IPS-18a (cell line): ENCODE measurements around the gene NFE2L2.

ENCODE experiments used
- H3K27ac ChIP-seq: one replicate; pipeline ENCODE4 v1.5.1; 2013; ENCODE audit warnings: low read length
- H3K27me3 ChIP-seq: one replicate; pipeline ENCODE4 v1.6.1; 2013; ENCODE audit warnings: mild to moderate bottlenecking, low read length; ENCODE audit not compliant: control insufficient read depth, insufficient read depth
- H3K36me3 ChIP-seq: one replicate; pipeline ENCODE4 v1.6.1; 2013; ENCODE audit warnings: low read depth, low read length; ENCODE audit not compliant: control insufficient read depth
- H3K4me1 ChIP-seq: one replicate; pipeline ENCODE4 v1.6.1; 2013; ENCODE audit warnings: low read depth, low read length; ENCODE audit not compliant: control insufficient read depth
- H3K4me3 ChIP-seq: one replicate; pipeline ENCODE4 v1.5.1; 2013; ENCODE audit warnings: low read length
- H3K9ac ChIP-seq: one replicate; pipeline ENCODE4 v1.6.1; 2013; ENCODE audit warnings: mild to moderate bottlenecking, low read length, moderate library complexity
- H3K9me3 ChIP-seq: one replicate; pipeline ENCODE4 v1.6.1; 2013; ENCODE audit warnings: low read depth, low read length; ENCODE audit not compliant: control insufficient read depth

The NFE2L2 gene

DNA sequence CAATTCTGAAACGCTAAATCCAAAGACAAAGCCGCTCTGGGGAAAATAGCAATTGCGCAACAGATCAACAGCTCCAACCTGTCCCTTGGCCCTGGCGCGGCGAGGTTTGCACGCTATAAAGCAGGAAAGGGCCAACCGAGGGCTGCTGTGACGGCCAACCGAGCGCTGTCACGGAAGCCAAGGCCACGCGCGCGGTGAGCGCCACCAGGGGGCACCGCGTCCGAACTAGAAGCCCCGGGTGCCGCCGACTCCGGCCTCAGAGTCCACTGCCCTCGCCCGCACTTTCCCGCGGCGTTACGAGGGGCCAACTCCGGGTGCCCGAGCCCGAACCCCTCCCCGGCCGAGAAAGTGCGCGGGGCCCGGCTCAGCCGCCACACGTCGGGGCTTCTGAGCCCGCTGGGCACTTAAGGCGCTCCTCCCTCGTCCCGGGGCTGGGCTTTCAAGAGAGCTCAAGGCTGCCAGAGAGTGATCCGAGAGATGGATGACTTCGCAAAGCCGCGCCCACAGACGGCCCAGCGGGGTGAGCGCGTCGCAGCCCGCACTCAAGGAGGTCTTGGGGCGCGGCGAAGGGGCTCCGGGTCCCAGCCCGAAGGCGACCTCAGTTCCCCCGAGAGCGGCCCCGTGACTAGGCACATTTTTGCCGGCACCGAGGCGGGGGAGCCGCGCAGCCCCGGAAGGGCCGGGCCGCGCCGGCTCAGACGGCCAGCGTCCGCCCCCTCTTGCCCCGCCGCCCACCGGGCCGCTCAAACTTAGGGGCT, 897 bp downstream of the NFE2L2 start:
- H3K27me3 ChIP-seq: no peaks in the 10 kb centered on the region
- H3K9me3 ChIP-seq: no peaks in the 10 kb centered on the region
- H3K27ac ChIP-seq: peak overlapping the region; percentile 30
- peak overlapping the region; percentile 89 for H3K4me3 ChIP-seq
- H3K9ac ChIP-seq: peak overlapping the region; percentile 95
- no peaks in the 10 kb centered on the region for H3K36me3 ChIP-seq
- peaks cover 17% of the 10 kb centered on the region for H3K4me1 ChIP-seq

DNA sequence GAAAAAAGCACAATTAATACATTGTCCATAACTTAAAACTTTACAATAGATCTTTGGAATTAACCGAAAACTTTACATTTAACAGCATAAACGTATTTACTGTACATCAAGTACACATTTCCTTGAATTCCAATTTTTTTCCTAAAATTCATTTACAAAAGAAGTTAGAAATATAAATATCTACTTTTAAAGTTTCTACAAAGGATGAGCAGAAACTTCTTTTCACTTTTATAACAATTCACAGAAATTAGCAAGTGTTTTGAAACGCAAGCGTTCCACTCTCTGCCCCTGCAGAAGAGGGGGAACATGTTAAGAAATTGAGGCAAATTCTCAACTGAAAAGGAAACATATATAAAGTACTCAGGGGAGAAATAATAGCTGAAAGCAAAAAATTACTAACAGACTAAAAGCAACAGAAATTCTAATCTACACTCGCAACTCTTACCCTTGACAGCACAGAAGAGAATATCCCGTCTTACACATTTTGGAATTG, 1.5 kb downstream of the NFE2L2 start:
- Histone ChIP-seq H3K36me3 (no peaks in the 10 kb centered on the region), H3K27ac (no peak overlapping the region), H3K9me3 (peaks cover 4% of the 10 kb centered on the region), H3K9ac (peak overlapping the region; percentile 95), H3K4me3 (peak overlapping the region; percentile 89), H3K4me1 (peaks cover 17% of the 10 kb centered on the region), H3K27me3 (no peaks in the 10 kb centered on the region)

- H3K36me3 ChIP-seq: no peaks in the 10 kb centered on the region
- peak overlapping the region; percentile 4 for H3K9ac ChIP-seq
- H3K9me3 ChIP-seq: peaks cover 7% of the 10 kb centered on the region
- no peaks in the 10 kb centered on the region for H3K27me3 ChIP-seq
- H3K4me3 ChIP-seq: peak overlapping the region; percentile 89
- no peak overlapping the region for H3K27ac ChIP-seq
- H3K4me1 ChIP-seq: peaks cover 17% of the 10 kb centered on the region
Measured at GRCh38 chr2:177262092-177262491, 2.4 kb downstream of the NFE2L2 start.

DNA sequence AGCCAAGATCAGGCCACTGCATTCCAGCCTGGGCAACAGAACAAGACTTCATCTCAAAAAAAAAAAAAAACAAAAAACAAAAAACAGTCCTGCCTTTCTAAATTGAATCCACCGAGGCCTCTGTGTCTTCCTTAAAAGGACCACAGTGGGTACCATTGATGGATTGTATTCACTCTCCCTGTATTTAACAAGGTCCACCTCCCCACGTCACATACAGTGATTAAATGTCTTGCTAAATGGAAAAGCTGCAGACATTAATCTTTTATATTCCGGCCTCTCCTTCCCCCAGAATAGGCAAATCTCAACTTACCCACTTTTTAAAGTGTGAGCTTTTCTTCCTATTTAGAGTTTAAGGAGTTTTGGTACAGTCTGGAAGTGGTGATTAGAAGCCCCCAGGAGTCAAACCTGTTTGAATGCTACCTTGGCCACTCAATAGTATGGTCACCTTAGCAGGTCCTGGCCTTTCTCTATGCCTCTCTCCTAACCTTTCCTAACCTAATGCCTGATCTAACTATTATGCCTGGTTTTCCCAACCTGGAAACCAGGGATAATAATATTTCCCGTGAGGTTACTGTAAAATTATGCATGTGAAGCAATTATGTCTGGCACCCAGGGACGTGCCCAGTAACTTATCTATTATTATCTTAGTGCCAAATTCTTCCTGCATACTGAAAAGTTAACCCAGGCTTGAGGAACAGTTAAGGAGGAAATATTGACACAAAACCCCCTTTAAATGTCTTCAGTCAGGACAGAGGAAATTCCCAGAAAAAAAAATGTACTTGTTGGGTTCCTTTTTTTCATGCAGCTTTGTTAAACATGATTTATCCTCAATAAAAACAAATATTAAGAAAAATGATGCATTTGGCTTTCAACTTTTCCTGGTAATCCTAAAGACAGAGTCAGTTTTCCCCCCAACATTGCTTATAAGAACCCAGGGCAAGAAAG, 3.1 kb downstream of the NFE2L2 start:
- peaks cover 17% of the 10 kb centered on the region for H3K4me1 ChIP-seq
- no peaks in the 10 kb centered on the region for H3K27me3 ChIP-seq
- H3K27ac ChIP-seq: no peak overlapping the region
- H3K9ac ChIP-seq: peak overlapping the region; percentile 4
- peak overlapping the region; percentile 89 for H3K4me3 ChIP-seq
- peaks cover 7% of the 10 kb centered on the region for H3K9me3 ChIP-seq
- no peaks in the 10 kb centered on the region for H3K36me3 ChIP-seq

- H3K36me3 ChIP-seq: no peaks in the 10 kb centered on the region
- peaks cover 7% of the 10 kb centered on the region for H3K9me3 ChIP-seq
- no peak overlapping the region for H3K27ac ChIP-seq
- H3K4me1 ChIP-seq: peaks cover 11% of the 10 kb centered on the region
- no peak overlapping the region for H3K4me3 ChIP-seq
- H3K27me3 ChIP-seq: no peaks in the 10 kb centered on the region
- no peak overlapping the region for H3K9ac ChIP-seq
Measured at GRCh38 chr2:177260379-177260778, 4.1 kb downstream of the NFE2L2 start.

GRCh38 chr2:177258059-177258458, 6.5 kb downstream of the NFE2L2 start:
- no peaks in the 10 kb centered on the region for H3K36me3 ChIP-seq
- no peak overlapping the region for H3K9ac ChIP-seq
- peaks cover 19% of the 10 kb centered on the region for H3K4me1 ChIP-seq
- H3K27me3 ChIP-seq: no peaks in the 10 kb centered on the region
- no peak overlapping the region for H3K4me3 ChIP-seq
- H3K9me3 ChIP-seq: peaks cover 7% of the 10 kb centered on the region
- no peak overlapping the region for H3K27ac ChIP-seq

GRCh38 chr2:177257471-177257870, 7.1 kb downstream of the NFE2L2 start:
- Histone ChIP-seq H3K4me3 (no peak overlapping the region), H3K36me3 (no peaks in the 10 kb centered on the region), H3K9ac (no peak overlapping the region), H3K9me3 (peaks cover 7% of the 10 kb centered on the region), H3K27me3 (no peaks in the 10 kb centered on the region), H3K4me1 (peaks cover 15% of the 10 kb centered on the region), H3K27ac (no peak overlapping the region)

GRCh38 chr2:177256695-177257094, 7.8 kb downstream of the NFE2L2 start:
- H3K36me3 ChIP-seq: no peaks in the 10 kb centered on the region
- H3K4me1 ChIP-seq: peaks cover 8% of the 10 kb centered on the region
- no peak overlapping the region for H3K4me3 ChIP-seq
- peaks cover 7% of the 10 kb centered on the region for H3K9me3 ChIP-seq
- no peaks in the 10 kb centered on the region for H3K27me3 ChIP-seq
- no peak overlapping the region for H3K9ac ChIP-seq
- no peak overlapping the region for H3K27ac ChIP-seq

DNA sequence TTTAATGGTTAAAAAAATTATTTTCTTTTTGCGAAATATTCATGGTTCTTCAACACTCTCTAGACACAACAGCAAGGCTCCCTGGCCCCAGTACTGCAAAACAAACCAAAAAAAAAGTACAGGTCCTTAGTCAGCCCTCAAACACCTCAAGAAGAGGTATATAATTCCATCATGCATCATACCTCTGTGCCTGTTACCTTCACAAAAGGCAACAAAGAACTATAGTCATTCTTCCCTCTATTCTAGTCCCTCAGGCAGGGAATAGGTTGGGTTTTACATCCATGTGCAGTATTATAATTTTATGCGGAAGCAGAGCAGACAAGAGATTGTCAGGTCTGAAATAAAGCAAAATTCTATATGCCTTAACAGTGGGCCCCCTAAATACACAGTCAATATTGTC, 8.5 kb downstream of the NFE2L2 start:
- Histone ChIP-seq H3K4me1 (peaks cover 8% of the 10 kb centered on the region), H3K36me3 (no peaks in the 10 kb centered on the region), H3K27me3 (no peaks in the 10 kb centered on the region), H3K27ac (no peak overlapping the region), H3K9me3 (peaks cover 7% of the 10 kb centered on the region), H3K4me3 (no peak overlapping the region), H3K9ac (no peak overlapping the region)

- H3K27ac ChIP-seq: no peak overlapping the region
- H3K36me3 ChIP-seq: no peaks in the 10 kb centered on the region
- H3K9ac ChIP-seq: no peak overlapping the region
- H3K9me3 ChIP-seq: peaks cover 7% of the 10 kb centered on the region
- H3K4me3 ChIP-seq: no peak overlapping the region
- H3K4me1 ChIP-seq: peaks cover 8% of the 10 kb centered on the region
- no peaks in the 10 kb centered on the region for H3K27me3 ChIP-seq
Measured at GRCh38 chr2:177255227-177255601, 9.3 kb downstream of the NFE2L2 start.

GRCh38 chr2:177254433-177255226, 9.9 kb downstream of the NFE2L2 start:
- Histone ChIP-seq H3K4me3 (no peak overlapping the region), H3K27ac (no peak overlapping the region), H3K36me3 (no peaks in the 10 kb centered on the region), H3K9me3 (peaks cover 7% of the 10 kb centered on the region), H3K27me3 (no peaks in the 10 kb centered on the region), H3K4me1 (peaks cover 8% of the 10 kb centered on the region), H3K9ac (no peak overlapping the region)
